ENCODE measurements around the gene TLN1. TPM values are rescaled to one million over a fixed set of nuclear protein-coding genes. Genes with fewer than 3 reads are reported as not detected.

Gene TLN1
- total RNA-seq, 1 experiment from 2014 or later, result 173 TPM

- Histone ChIP-seq H3K4me1 (ENCODE audit: insufficient read depth, low read length, poor library complexity, severe bottlenecking) (no peaks in the 10 kb centered on the region), H3K27me3 (replicated peaks; ENCODE audit: insufficient read depth, low read depth, low read length, poor library complexity) (no peaks in the 10 kb centered on the region), H3K9me3 (ENCODE audit: low read depth, low read length, poor library complexity, severe bottlenecking) (no peaks in the 10 kb centered on the region), H3K4me3 (ENCODE audit: low read depth, low read length, poor library complexity, severe bottlenecking) (no peak overlapping the region), H3K36me3 (ENCODE audit: insufficient read depth, low read length, poor library complexity, severe bottlenecking) (peaks cover 87% of the 10 kb centered on the region), H3K27ac (ENCODE audit: low read depth, low read length, poor library complexity, severe bottlenecking) (no peak overlapping the region)
- no peak for DNase-seq (ENCODE audit: low spot score)
- POLR2A ChIA-PET (ENCODE audit: low non-redundant PET), result no interaction called here
- intact Hi-C loops (cut with micrococcal nuclease; ENCODE audit: unreplicated experiment), result no loop called here
- CTCF ChIA-PET, result no interaction called here
- no peak for TF ChIP-seq CTCF (conservative IDR thresholded peaks at IDR 0.05; ENCODE audit: low read depth, low read length)
- no peak for TF ChIP-seq EZH2 (IDR thresholded peaks at IDR 0.05; ENCODE audit: borderline replicate concordance, low read depth, low read length, poor library complexity, severe bottlenecking)
- BruUV-seq (replicated peaks), result no TSS peak
Measured at GRCh38 chr9:35700942-35701341, 31.1 kb downstream of the TLN1 start.

- TF ChIP-seq EZH2 (IDR thresholded peaks at IDR 0.05; ENCODE audit: borderline replicate concordance, low read depth, low read length, poor library complexity, severe bottlenecking), result no peak
- TF ChIP-seq CTCF (conservative IDR thresholded peaks at IDR 0.05; ENCODE audit: low read depth, low read length), result no peak
- BruUV-seq (replicated peaks), result no TSS peak
- POLR2A ChIA-PET (ENCODE audit: low non-redundant PET), result no interaction called here
- Histone ChIP-seq H3K4me1 (ENCODE audit: insufficient read depth, low read length, poor library complexity, severe bottlenecking) (no peaks in the 10 kb centered on the region), H3K36me3 (ENCODE audit: insufficient read depth, low read length, poor library complexity, severe bottlenecking) (peaks cover 81% of the 10 kb centered on the region), H3K27ac (ENCODE audit: low read depth, low read length, poor library complexity, severe bottlenecking) (no peak overlapping the region), H3K9me3 (ENCODE audit: low read depth, low read length, poor library complexity, severe bottlenecking) (no peaks in the 10 kb centered on the region), H3K27me3 (replicated peaks; ENCODE audit: insufficient read depth, low read depth, low read length, poor library complexity) (no peaks in the 10 kb centered on the region), H3K4me3 (ENCODE audit: low read depth, low read length, poor library complexity, severe bottlenecking) (no peak overlapping the region)
- CTCF ChIA-PET, result no interaction called here
- intact Hi-C loops (cut with micrococcal nuclease; ENCODE audit: unreplicated experiment), result no loop called here
- no peak for DNase-seq (ENCODE audit: low spot score)
Measured at GRCh38 chr9:35700031-35700430, 32.0 kb downstream of the TLN1 start.

- no peaks in the 10 kb centered on the region for H3K4me1 ChIP-seq (ENCODE audit: insufficient read depth, low read length, poor library complexity, severe bottlenecking)
- H3K27ac ChIP-seq (ENCODE audit: low read depth, low read length, poor library complexity, severe bottlenecking), result no peak overlapping the region
- CTCF ChIA-PET, result interaction anchor here (0.8 kb wide), 1 partner anchor 8 kb away, joined by 3 read pairs; no protein-coding TSS in a partner anchor
- H3K4me3 ChIP-seq (ENCODE audit: low read depth, low read length, poor library complexity, severe bottlenecking), result no peak overlapping the region
- no peaks in the 10 kb centered on the region for H3K27me3 ChIP-seq (replicated peaks; ENCODE audit: insufficient read depth, low read depth, low read length, poor library complexity)
- no peaks in the 10 kb centered on the region for H3K9me3 ChIP-seq (ENCODE audit: low read depth, low read length, poor library complexity, severe bottlenecking)
- no TSS peak for BruUV-seq (replicated peaks)
- TF ChIP-seq CTCF (conservative IDR thresholded peaks at IDR 0.05; ENCODE audit: low read depth, low read length), result no peak
- no peak for TF ChIP-seq EZH2 (IDR thresholded peaks at IDR 0.05; ENCODE audit: borderline replicate concordance, low read depth, low read length, poor library complexity, severe bottlenecking)
- DNase-seq (ENCODE audit: low spot score), result no peak
- H3K36me3 ChIP-seq (ENCODE audit: insufficient read depth, low read length, poor library complexity, severe bottlenecking), result peaks cover 64% of the 10 kb centered on the region
- POLR2A ChIA-PET (ENCODE audit: low non-redundant PET), result no interaction called here
- intact Hi-C loops (cut with micrococcal nuclease; ENCODE audit: unreplicated experiment), result no loop called here
Measured at GRCh38 chr9:35698231-35698630, 33.8 kb downstream of the TLN1 start.

Data from A673 (cell line).